Calu3 (cell line): Measurements from ENCODE around the gene TMEM235. TPM values are rescaled to one million over a fixed set of nuclear protein-coding genes. Genes with fewer than 3 reads are reported as not detected.

ENCODE experiments used
- BruUV-seq: library from RNA; stranded (reverse); fragments of 400-500 nt; replicated peaks from 2 replicates; lab custom pipeline; 2021; lab: Mats Ljungman, UMichigan
- CTCF ChIA-PET: fragments of 300-600 bp; sonication (Branson Sonifier 250); formaldehyde crosslinking; loops from one replicate; lab custom pipeline; 2022; ENCODE audit warnings: antibody characterized with exemption; lab: Charles Lee
- DNase-seq: peaks from one replicate; pipeline ENCODE4 v3.0.0; 2022
- H3K27ac Mint-ChIP-seq: one replicate; pipeline ENCODE4 v1.8.0; 2022; ENCODE audit warnings: mixed read lengths; ENCODE audit not compliant: unreplicated experiment
- H3K27me3 Mint-ChIP-seq: one replicate; pipeline ENCODE4 v1.8.0; 2022; ENCODE audit warnings: mixed read lengths; ENCODE audit not compliant: unreplicated experiment
- H3K36me3 Mint-ChIP-seq: one replicate; pipeline ENCODE4 v1.8.0; 2022; ENCODE audit warnings: mild to moderate bottlenecking, moderate library complexity, mixed read lengths; ENCODE audit not compliant: insufficient read depth, unreplicated experiment
- H3K4me1 Mint-ChIP-seq: one replicate; pipeline ENCODE4 v1.8.0; 2022; ENCODE audit warnings: mild to moderate bottlenecking, low read depth, mixed read lengths; ENCODE audit not compliant: unreplicated experiment
- H3K4me3 Mint-ChIP-seq: one replicate; pipeline ENCODE4 v1.8.0; 2022; ENCODE audit warnings: mild to moderate bottlenecking, low read depth, moderate library complexity, mixed read lengths; ENCODE audit not compliant: unreplicated experiment
- H3K9me3 Mint-ChIP-seq: one replicate; pipeline ENCODE4 v1.8.0; 2022; ENCODE audit warnings: low read depth, mixed read lengths; ENCODE audit not compliant: unreplicated experiment
- intact Hi-C: fragments of 100-400 bp; cut with micrococcal nuclease; formaldehyde crosslinking; loops from one replicate; pipeline ENCODE4 v1.10.0; 2022; ENCODE audit not compliant: unreplicated experiment
- total RNA-seq: library from RNA; stranded (reverse); gene quantifications from 2 replicates; pipeline ENCODE4 v1.2.3, GENCODE V29; 2022
- TF ChIP-seq, protein P1 (sequence below): fragments of 200-600 bp; IDR thresholded peaks from one replicate; pipeline ENCODE4 v1.8.0; 2022; ENCODE audit warnings: antibody characterized with exemption; ENCODE audit not compliant: unreplicated experiment

The TMEM235 gene
- total RNA-seq, 1 experiment from 2014 or later = not detected

DNA sequence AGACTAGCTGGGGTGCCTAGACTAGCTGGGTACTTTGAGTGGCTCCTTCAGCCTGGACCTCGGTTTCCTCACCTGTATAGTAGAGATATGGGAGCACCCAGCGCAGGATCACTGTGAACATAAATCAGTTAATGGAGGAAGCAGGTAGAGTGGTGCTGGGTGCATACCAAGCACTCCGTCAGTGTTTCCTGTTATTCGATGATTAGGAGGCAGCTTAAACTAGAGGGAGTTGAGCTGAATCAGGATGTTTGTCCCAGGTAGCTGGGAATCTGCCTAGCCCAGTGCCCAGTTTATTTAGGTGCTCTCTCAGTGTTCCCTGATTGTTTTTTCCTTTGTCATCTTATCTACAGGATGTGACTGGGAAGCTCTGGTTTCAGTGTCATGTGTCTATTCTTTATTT, 8.4 kb upstream of the TMEM235 start:
- DNase-seq = no peak
- CTCF ChIA-PET = no interaction called here

DNA sequence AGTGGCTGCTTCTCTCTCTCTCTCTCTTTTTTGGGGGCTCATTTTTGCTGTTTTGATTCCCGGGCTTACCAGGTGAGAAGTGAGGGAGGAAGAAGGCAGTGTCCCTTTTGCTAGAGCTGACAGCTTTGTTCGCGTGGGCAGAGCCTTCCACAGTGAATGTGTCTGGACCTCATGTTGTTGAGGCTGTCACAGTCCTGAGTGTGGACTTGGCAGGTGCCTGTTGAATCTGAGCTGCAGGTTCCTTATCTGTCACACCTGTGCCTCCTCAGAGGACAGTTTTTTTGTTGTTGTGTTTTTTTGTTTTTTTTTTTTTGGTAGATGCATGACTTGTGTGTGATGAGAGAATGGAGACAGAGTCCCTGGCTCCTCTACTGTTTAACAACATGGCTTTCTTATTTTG, 7.7 kb upstream of the TMEM235 start:
- Mint-ChIP-seq H3K36me3 (peaks cover 31% of the 10 kb centered on the region), H3K4me3 (no peak overlapping the region), H3K9me3 (no peaks in the 10 kb centered on the region), H3K4me1 (no peaks in the 10 kb centered on the region), H3K27me3 (no peaks in the 10 kb centered on the region), H3K27ac (no peak overlapping the region)
- DNase-seq = no peak
- TF ChIP-seq, protein P1, sequence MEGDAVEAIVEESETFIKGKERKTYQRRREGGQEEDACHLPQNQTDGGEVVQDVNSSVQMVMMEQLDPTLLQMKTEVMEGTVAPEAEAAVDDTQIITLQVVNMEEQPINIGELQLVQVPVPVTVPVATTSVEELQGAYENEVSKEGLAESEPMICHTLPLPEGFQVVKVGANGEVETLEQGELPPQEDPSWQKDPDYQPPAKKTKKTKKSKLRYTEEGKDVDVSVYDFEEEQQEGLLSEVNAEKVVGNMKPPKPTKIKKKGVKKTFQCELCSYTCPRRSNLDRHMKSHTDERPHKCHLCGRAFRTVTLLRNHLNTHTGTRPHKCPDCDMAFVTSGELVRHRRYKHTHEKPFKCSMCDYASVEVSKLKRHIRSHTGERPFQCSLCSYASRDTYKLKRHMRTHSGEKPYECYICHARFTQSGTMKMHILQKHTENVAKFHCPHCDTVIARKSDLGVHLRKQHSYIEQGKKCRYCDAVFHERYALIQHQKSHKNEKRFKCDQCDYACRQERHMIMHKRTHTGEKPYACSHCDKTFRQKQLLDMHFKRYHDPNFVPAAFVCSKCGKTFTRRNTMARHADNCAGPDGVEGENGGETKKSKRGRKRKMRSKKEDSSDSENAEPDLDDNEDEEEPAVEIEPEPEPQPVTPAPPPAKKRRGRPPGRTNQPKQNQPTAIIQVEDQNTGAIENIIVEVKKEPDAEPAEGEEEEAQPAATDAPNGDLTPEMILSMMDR = no peak
- TSS peak; percentile 89 for BruUV-seq
- intact Hi-C loops = no loop called here
- CTCF ChIA-PET = no interaction called here

More for the DNA sequence above, 8.4 kb upstream of the TMEM235 start:
- no peak overlapping the region for H3K27ac Mint-ChIP-seq
- peaks cover 35% of the 10 kb centered on the region for H3K36me3 Mint-ChIP-seq
- intact Hi-C loops = no loop called here
- no peaks in the 10 kb centered on the region for H3K4me1 Mint-ChIP-seq
- H3K9me3 Mint-ChIP-seq = no peaks in the 10 kb centered on the region
- H3K27me3 Mint-ChIP-seq = no peaks in the 10 kb centered on the region
- TF ChIP-seq, protein P1 = no peak
- H3K4me3 Mint-ChIP-seq = no peak overlapping the region
- no TSS peak for BruUV-seq

DNA sequence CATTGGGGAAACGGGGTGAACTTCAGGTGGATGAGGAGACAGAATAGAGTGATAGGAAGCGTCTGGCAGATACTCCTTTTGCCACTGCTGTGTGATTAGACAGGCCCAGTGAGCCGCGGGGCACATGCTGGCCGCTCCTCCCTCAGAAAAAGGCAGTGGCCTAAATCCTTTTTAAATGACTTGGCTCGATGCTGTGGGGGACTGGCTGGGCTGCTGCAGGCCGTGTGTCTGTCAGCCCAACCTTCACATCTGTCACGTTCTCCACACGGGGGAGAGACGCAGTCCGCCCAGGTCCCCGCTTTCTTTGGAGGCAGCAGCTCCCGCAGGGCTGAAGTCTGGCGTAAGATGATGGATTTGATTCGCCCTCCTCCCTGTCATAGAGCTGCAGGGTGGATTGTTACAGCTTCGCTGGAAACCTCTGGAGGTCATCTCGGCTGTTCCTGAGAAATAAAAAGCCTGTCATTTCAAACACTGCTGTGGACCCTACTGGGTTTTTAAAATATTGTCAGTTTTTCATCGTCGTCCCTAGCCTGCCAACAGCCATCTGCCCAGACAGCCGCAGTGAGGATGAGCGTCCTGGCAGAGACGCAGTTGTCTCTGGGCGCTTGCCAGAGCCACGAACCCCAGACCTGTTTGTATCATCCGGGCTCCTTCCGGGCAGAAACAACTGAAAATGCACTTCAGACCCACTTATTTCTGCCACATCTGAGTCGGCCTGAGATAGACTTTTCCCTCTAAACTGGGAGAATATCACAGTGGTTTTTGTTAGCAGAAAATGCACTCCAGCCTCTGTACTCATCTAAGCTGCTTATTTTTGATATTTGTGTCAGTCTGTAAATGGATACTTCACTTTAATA, 7.0 kb upstream of the TMEM235 start:
- no peak for DNase-seq
- intact Hi-C loops = no loop called here
- no peaks in the 10 kb centered on the region for H3K9me3 Mint-ChIP-seq
- no peaks in the 10 kb centered on the region for H3K4me1 Mint-ChIP-seq
- CTCF ChIA-PET = interaction anchor here (0.6 kb wide), 1 partner anchor 73 kb away, joined by 5 read pairs; no protein-coding TSS in a partner anchor
- TF ChIP-seq, protein P1 = no peak
- H3K36me3 Mint-ChIP-seq = peaks cover 24% of the 10 kb centered on the region
- H3K27ac Mint-ChIP-seq = no peak overlapping the region
- H3K27me3 Mint-ChIP-seq = no peaks in the 10 kb centered on the region
- H3K4me3 Mint-ChIP-seq = no peak overlapping the region
- BruUV-seq = no TSS peak

DNA sequence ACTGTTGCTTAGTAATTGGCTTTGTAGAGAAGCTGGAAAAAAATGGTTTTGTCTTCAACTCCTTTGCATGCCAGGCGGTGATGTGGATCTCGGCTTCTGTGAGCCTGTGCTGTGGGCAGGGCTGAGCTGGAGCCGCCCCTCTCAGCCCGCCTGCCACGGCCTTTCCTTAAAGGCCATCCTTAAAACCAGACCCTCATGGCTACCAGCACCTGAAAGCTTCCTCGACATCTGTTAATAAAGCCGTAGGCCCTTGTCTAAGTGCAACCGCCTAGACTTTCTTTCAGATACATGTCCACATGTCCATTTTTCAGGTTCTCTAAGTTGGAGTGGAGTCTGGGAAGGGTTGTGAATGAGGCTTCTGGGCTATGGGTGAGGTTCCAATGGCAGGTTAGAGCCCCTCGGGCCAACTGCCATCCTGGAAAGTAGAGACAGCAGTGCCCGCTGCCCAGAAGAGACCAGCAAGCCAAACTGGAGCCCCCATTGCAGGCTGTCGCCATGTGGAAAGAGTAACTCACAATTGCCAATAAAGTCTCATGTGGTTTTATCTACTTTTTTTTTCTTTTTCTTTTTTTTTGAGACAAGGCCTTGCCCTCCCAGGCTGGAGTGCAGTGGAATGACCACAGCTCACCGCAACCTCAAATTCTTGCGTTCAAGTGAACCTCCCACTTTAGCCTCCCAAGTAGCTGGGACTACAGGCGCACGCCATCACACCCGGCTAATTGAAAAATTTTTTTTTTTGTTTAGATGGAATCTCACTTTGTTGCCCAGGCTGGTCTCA, 6.2 kb upstream of the TMEM235 start:
- Mint-ChIP-seq H3K4me1 (no peaks in the 10 kb centered on the region), H3K27ac (no peak overlapping the region), H3K27me3 (peaks cover 3% of the 10 kb centered on the region), H3K9me3 (no peaks in the 10 kb centered on the region), H3K4me3 (no peak overlapping the region), H3K36me3 (peaks cover 19% of the 10 kb centered on the region)
- intact Hi-C loops = no loop called here
- TF ChIP-seq, protein P1 = no peak
- CTCF ChIA-PET = interaction anchor here (0.6 kb wide), 1 partner anchor 74 kb away, joined by 5 read pairs; no protein-coding TSS in a partner anchor
- no TSS peak for BruUV-seq
- no peak for DNase-seq
